ENCODE measurements around the gene INTS2. TPM values are rescaled to one million over a fixed set of nuclear protein-coding genes. Genes with fewer than 3 reads are reported as not detected.

The INTS2 gene
- total and polyA plus RNA-seq, 2 donors (not counting 1 experiment from before 2014, with no cell fraction given): 3.5 to 19.5 TPM

DNA sequence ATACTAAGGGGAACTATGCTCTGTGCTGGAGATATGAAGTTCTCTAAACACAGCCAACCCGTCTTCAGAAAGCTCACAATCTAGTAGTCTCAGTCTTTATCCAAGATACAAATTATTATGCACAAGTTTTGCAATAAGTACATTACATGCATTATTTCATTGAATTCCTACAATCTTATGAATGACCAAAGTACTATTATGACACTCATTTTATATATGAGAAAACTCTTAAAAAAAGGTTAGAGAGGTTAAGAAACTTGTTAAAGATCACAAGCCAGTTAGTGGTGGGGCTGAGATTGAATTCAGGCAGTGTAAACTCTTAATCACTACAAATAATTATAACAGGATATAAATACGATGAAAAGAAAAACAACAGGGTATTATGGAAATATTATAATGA is 59.7 kb downstream of the INTS2 start:
- intact Hi-C loops (cut with micrococcal nuclease): no loop called here
- POLR2A ChIA-PET: no interaction called here
- Mint-ChIP-seq H3K27me3 (no peaks in the 10 kb centered on the region), H3K4me3 (no peak overlapping the region), H3K27ac (no peak overlapping the region), H3K4me1 (peaks cover 9% of the 10 kb centered on the region), H3K9me3 (ENCODE audit: insufficient read depth) (no peaks in the 10 kb centered on the region)
- ATAC-seq (ENCODE audit: low read depth): no peak
- no peak for TF ChIP-seq EZH2 (IDR thresholded peaks at IDR 0.05; ENCODE audit: borderline replicate concordance, insufficient read depth, low read depth, low read length, poor library complexity, severe bottlenecking)
- TF ChIP-seq, protein P1, sequence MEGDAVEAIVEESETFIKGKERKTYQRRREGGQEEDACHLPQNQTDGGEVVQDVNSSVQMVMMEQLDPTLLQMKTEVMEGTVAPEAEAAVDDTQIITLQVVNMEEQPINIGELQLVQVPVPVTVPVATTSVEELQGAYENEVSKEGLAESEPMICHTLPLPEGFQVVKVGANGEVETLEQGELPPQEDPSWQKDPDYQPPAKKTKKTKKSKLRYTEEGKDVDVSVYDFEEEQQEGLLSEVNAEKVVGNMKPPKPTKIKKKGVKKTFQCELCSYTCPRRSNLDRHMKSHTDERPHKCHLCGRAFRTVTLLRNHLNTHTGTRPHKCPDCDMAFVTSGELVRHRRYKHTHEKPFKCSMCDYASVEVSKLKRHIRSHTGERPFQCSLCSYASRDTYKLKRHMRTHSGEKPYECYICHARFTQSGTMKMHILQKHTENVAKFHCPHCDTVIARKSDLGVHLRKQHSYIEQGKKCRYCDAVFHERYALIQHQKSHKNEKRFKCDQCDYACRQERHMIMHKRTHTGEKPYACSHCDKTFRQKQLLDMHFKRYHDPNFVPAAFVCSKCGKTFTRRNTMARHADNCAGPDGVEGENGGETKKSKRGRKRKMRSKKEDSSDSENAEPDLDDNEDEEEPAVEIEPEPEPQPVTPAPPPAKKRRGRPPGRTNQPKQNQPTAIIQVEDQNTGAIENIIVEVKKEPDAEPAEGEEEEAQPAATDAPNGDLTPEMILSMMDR (IDR thresholded peaks at IDR 0.05): no peak
- H3K27me3 ChIP-seq (replicated peaks in 1 of 4; ENCODE audit: control extremely low read depth in 1 of 4, control insufficient read depth in 3 of 4, insufficient read depth in 4 of 4, low read length in 3 of 4): no peaks in the 10 kb centered on the region
- no peak overlapping the region for H3K4me2 ChIP-seq (replicated peaks; ENCODE audit: low read depth, low read length, poor library complexity, severe bottlenecking)
- CTCF ChIA-PET: no interaction called here
- H3K9ac ChIP-seq (ENCODE audit: low read length): no peak overlapping the region
- no peaks in the 10 kb centered on the region for H3K9me3 ChIP-seq (ENCODE audit: control extremely low read depth in 1 of 3, control insufficient read depth in 2 of 3, insufficient read depth in 1 of 3, low read length in 2 of 3)
- H3K4me3 ChIP-seq (ENCODE audit: control extremely low read depth in 1 of 5, extremely low read depth in 1 of 5, insufficient read depth in 1 of 5, low read depth in 2 of 5, low read length in 4 of 5): no peak overlapping the region
- H3K36me3 ChIP-seq (replicated peaks in 1 of 2; ENCODE audit: control extremely low read depth in 1 of 2, control insufficient read depth in 1 of 2, extremely low read depth in 1 of 2, insufficient read depth in 2 of 2, low read length in 1 of 2): peaks cover 3 to 38% of the 10 kb centered on the region in 2 experiments
- no peak overlapping the region for H3K27ac ChIP-seq (ENCODE audit: low read length in 2 of 2)
- H3K4me1 ChIP-seq (ENCODE audit: control insufficient read depth in 2 of 2, insufficient read depth in 2 of 2, low read length in 2 of 2): peaks cover 3 to 6% of the 10 kb centered on the region in 2 donors
- H3K79me2 ChIP-seq (ENCODE audit: control insufficient read depth, insufficient read depth, low read length): no peaks in the 10 kb centered on the region
- H4K20me1 ChIP-seq (ENCODE audit: control insufficient read depth, insufficient read depth, low read length, poor library complexity, severe bottlenecking): no peaks in the 10 kb centered on the region
- no peak overlapping the region for H2AFZ ChIP-seq (ENCODE audit: insufficient read depth, low read depth, low read length, poor library complexity, severe bottlenecking)
- WGBS (ENCODE audit: insufficient coverage): no CpG with 5 or more reads among the region's 2 CpGs
- no peak for DNase-seq

DNA sequence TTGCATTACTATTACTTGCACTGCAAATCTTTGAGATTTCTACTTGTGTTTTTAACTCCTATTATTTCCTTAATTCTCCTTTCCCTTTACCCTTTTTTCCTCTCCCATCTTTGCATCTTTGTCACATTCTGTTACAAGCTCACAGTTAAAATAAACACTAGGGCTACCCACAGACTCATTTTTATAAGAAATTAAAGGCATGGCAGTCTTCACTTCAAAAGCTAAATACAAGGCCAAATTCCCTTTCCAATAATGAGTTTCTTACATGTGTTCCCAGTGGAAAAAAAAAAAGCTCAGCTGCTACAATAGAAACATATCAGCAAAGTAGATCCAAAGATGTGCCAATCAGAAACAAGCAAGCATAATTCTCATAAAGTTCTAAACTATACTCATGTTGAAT is 60.7 kb downstream of the INTS2 start:
- Histone ChIP-seq H3K9ac (ENCODE audit: low read length) (no peak overlapping the region), H3K27ac (ENCODE audit: low read length in 2 of 2) (no peak overlapping the region), H3K4me3 (ENCODE audit: control extremely low read depth in 1 of 5, extremely low read depth in 1 of 5, insufficient read depth in 1 of 5, low read depth in 2 of 5, low read length in 4 of 5) (no peak overlapping the region), H4K20me1 (ENCODE audit: control insufficient read depth, insufficient read depth, low read length, poor library complexity, severe bottlenecking) (no peaks in the 10 kb centered on the region), H3K4me2 (replicated peaks; ENCODE audit: low read depth, low read length, poor library complexity, severe bottlenecking) (no peak overlapping the region), H3K36me3 (replicated peaks in 1 of 2; ENCODE audit: control extremely low read depth in 1 of 2, control insufficient read depth in 1 of 2, extremely low read depth in 1 of 2, insufficient read depth in 2 of 2, low read length in 1 of 2) (peaks cover 3 to 35% of the 10 kb centered on the region in 2 experiments), H3K4me1 (ENCODE audit: control insufficient read depth in 2 of 2, insufficient read depth in 2 of 2, low read length in 2 of 2) (peaks cover 3 to 10% of the 10 kb centered on the region in 2 donors), H3K79me2 (ENCODE audit: control insufficient read depth, insufficient read depth, low read length) (no peaks in the 10 kb centered on the region), H3K27me3 (replicated peaks in 1 of 4; ENCODE audit: control extremely low read depth in 1 of 4, control insufficient read depth in 3 of 4, insufficient read depth in 4 of 4, low read length in 3 of 4) (no peaks in the 10 kb centered on the region), H2AFZ (ENCODE audit: insufficient read depth, low read depth, low read length, poor library complexity, severe bottlenecking) (no peak overlapping the region), H3K9me3 (ENCODE audit: control extremely low read depth in 1 of 3, control insufficient read depth in 2 of 3, insufficient read depth in 1 of 3, low read length in 2 of 3) (no peaks in the 10 kb centered on the region)
- no peaks in the 10 kb centered on the region for H3K9me3 Mint-ChIP-seq (ENCODE audit: insufficient read depth)
- H3K27me3 Mint-ChIP-seq: no peaks in the 10 kb centered on the region
- no peak overlapping the region for H3K27ac Mint-ChIP-seq
- no peak overlapping the region for H3K4me3 Mint-ChIP-seq
- intact Hi-C loops (cut with micrococcal nuclease): no loop called here
- peaks cover 18% of the 10 kb centered on the region for H3K4me1 Mint-ChIP-seq
- CTCF ChIA-PET: no interaction called here
- ATAC-seq (ENCODE audit: low read depth) (no peak), DNase-seq (no peak)
- POLR2A ChIA-PET: no interaction called here
- no peak for TF ChIP-seq EZH2 (IDR thresholded peaks at IDR 0.05; ENCODE audit: borderline replicate concordance, insufficient read depth, low read depth, low read length, poor library complexity, severe bottlenecking)
- TF ChIP-seq, protein P1 (IDR thresholded peaks at IDR 0.05): no peak

Measured in B cell (primary cell).